Body of pancreas (tissue), 4 donors: ENCODE measurements around the gene CRNKL1. TPM values are rescaled to one million over a fixed set of nuclear protein-coding genes. Genes with fewer than 3 reads are reported as not detected.
A peak's percentile ranks its signal among the peaks of the same experiment; 100 is the strongest.

Source experiments
- ATAC-seq: fragments of 150-250 bp; one replicate; pipeline ENCODE4 v1.9.1; 2016
- DNase-seq, 4 donors: peaks; one replicate each; pipeline ENCODE4 v3.0.0-alpha.2; 2019
- H3K27ac ChIP-seq, 4 donors: fragments of 200-600 bp; sonication (generic); 1 replicate in 3 of 4; 2 replicates in 1 of 4; pipeline versions ENCODE4 v1.5.1 to v1.6.1; 2016 to 2019; ENCODE audit warnings: mild to moderate bottlenecking in 1 of 4, mixed read lengths in 1 of 4, moderate library complexity in 1 of 4
- H3K27me3 ChIP-seq, 2 donors: fragments of 200-600 bp; sonication (generic); one replicate each; pipeline ENCODE4 v1.6.0; 2016; ENCODE audit warnings: mild to moderate bottlenecking in 1 of 2
- H3K36me3 ChIP-seq, 2 donors: fragments of 200-600 bp; sonication (generic); replicated peaks in 1 of 2; 2 replicates each; pipeline ENCODE4 v1.5.1; 2016; ENCODE audit warnings: low read depth in 2 of 2; ENCODE audit not compliant: insufficient read depth in 1 of 2
- H3K4me1 ChIP-seq: fragments of 200-600 bp; sonication (generic); one replicate; pipeline ENCODE4 v1.6.0; 2016
- H3K4me3 ChIP-seq, 2 donors: fragments of 200-600 bp; sonication (generic); 1 replicate in 1 of 2; 2 replicates in 1 of 2; pipeline ENCODE4 v1.5.1; 2016 to 2019
- H3K9me3 ChIP-seq, 3 donors: fragments of 200-600 bp; sonication (generic); 1 replicate in 2 of 3; 2 replicates in 1 of 3; pipeline ENCODE4 v1.5.1; 2016
- CTCF ChIP-seq, 7 experiments: fragments of 450-650 bp in 4 of 7; fragments of 200-600 bp in 3 of 7; sonication (generic) in 3 of 7; IDR thresholded peaks; one replicate each; pipeline ENCODE4 v1.5.1; 2016 to 2019; ENCODE audit warnings: antibody characterized with exemption in 7 of 7
- POLR2A ChIP-seq, 3 donors: fragments of 450-650 bp; IDR thresholded peaks; one replicate each; pipeline ENCODE4 v1.6.1; 2016; ENCODE audit warnings: antibody characterized with exemption in 3 of 3, mild to moderate bottlenecking in 2 of 3
- WGBS, 2 donors: methylation state at CpG; one replicate each; pipeline ENCODE4 v1.1.5; 2017; 5-methylcytosine and 5-hydroxymethylcytosine counted together
- intact Hi-C: fragments of 100-400 bp; cut with DNase I; formaldehyde crosslinking; loops from one replicate; pipeline ENCODE4 v1.15.1; 2023
- total RNA-seq, 2 donors: library from RNA; depleted of rRNA; stranded (reverse); fragments of >200 nt; gene quantifications; one replicate each; pipeline ENCODE4 v1.1.0, GENCODE V29; 2016

CRNKL1 gene
- total RNA-seq, 2 donors from 2014 or later: 12.5 to 28.3 TPM

- H3K36me3 ChIP-seq: no peaks in the 10 kb centered on the region
- DNase-seq (no peak), ATAC-seq (no peak)
- TF ChIP-seq CTCF (IDR thresholded peaks at IDR 0.05): no peak
- intact Hi-C loops: loop anchor here (10.0 kb wide), 1 partner anchor 150 kb away; no protein-coding TSS in a partner anchor
- no peak overlapping the region for H3K27ac ChIP-seq
- no peaks in the 10 kb centered on the region for H3K9me3 ChIP-seq
- no peaks in the 10 kb centered on the region for H3K4me1 ChIP-seq
- WGBS, 2 donors: 63 to 81% methylated on average over 9 of the region's 9 CpGs
- H3K4me3 ChIP-seq: no peak overlapping the region
- H3K27me3 ChIP-seq: no peaks in the 10 kb centered on the region
These were observed 32.8 kb upstream of the CRNKL1 start for GRCh38 chr20:20085071-20085470.

- Histone ChIP-seq H3K9me3 (no peaks in the 10 kb centered on the region), H3K27me3 (no peaks in the 10 kb centered on the region), H3K36me3 (no peaks in the 10 kb centered on the region), H3K4me1 (no peaks in the 10 kb centered on the region), H3K4me3 (no peak overlapping the region), H3K27ac (no peak overlapping the region)
- no peak for DNase-seq
- WGBS, 2 donors: 57 to 92% methylated on average over 1 to 8 of the region's 8 CpGs
- intact Hi-C loops: loop anchor here (10.0 kb wide), 1 partner anchor 150 kb away; no protein-coding TSS in a partner anchor
- ATAC-seq: no peak
- TF ChIP-seq POLR2A (IDR thresholded peaks at IDR 0.05): no peak
- TF ChIP-seq CTCF (IDR thresholded peaks at IDR 0.05): no peak
These were observed 32.1 kb upstream of the CRNKL1 start for GRCh38 chr20:20084296-20084752.

DNA sequence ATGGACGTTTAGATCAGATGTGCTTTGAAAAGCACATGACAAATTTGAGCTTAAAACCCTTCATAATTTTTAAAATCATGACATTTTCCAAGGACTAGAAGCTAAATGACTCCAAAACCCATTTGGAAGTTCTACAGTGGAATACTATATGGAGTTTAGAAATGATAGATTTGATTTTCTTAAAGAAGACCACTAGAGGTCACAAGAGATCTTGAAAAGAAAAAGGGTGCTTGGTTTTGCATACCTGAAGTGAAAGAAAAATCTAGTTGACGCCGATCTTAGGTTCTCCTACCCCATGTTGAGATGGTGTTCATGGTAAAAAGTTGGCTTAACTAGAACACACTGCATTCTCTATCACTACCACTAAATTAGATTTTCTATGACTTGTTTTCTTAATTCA is 31.5 kb upstream of the CRNKL1 start:
- intact Hi-C loops: loop anchor here (10.0 kb wide), 1 partner anchor 151 kb away; no protein-coding TSS in a partner anchor
- H3K4me1 ChIP-seq: no peaks in the 10 kb centered on the region
- no peak overlapping the region for H3K27ac ChIP-seq
- no peak overlapping the region for H3K4me3 ChIP-seq
- H3K27me3 ChIP-seq: no peaks in the 10 kb centered on the region
- no peaks in the 10 kb centered on the region for H3K36me3 ChIP-seq
- H3K9me3 ChIP-seq: no peaks in the 10 kb centered on the region
- peak in 6 of 7 experiments; percentile 30 to 59 (median 51) for TF ChIP-seq CTCF (IDR thresholded peaks at IDR 0.05)
- no peak for TF ChIP-seq POLR2A (IDR thresholded peaks at IDR 0.05)
- DNase-seq (no peak), ATAC-seq (peak; percentile 47)
- 1 to 4% methylated on average over 3 of the region's 3 CpGs for WGBS, 2 donors

DNA sequence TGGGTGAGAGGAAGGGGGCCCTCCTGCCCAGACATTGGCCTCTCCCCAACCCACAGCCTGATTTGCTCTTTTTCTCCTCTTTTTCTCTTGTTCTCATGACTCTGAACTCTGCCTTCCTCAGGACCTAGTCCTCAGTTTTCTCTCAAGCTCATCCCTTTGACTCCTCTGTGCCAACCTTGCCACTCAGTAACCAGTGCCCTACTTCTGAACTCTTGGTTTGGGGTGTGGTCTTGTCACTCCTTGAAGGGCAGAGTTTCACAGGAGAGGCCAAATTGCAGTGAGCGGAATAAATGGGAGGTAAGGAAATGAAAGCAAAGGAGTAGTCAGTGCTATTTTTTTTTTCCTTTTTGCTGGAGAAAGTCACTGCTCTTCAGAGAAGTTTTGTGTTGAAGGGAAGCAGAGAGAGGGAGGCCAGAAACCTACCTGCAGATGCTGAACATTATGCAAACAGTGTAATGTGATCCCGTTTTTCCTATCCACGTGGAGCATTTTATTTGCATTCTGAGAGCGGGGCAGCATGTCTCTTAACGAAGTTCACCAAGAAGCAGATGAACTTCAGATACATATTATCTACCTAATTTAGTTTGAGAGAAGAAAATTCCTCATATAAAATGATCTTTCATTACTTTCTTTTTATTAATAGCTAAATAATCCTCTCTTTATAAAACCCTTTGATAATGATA is 27.0 kb upstream of the CRNKL1 start:
- H3K9me3 ChIP-seq: no peaks in the 10 kb centered on the region
- H3K27ac ChIP-seq: no peak overlapping the region
- 31 to 34% methylated on average over 5 of the region's 5 CpGs for WGBS, 2 donors
- no peaks in the 10 kb centered on the region for H3K27me3 ChIP-seq
- H3K36me3 ChIP-seq: no peaks in the 10 kb centered on the region
- TF ChIP-seq CTCF (IDR thresholded peaks at IDR 0.05) (no peak), POLR2A (IDR thresholded peaks at IDR 0.05) (no peak)
- ATAC-seq (no peak), DNase-seq (no peak)
- intact Hi-C loops: no loop called here
- no peaks in the 10 kb centered on the region for H3K4me1 ChIP-seq
- H3K4me3 ChIP-seq: no peak overlapping the region

GRCh38 chr20:20078041-20078440 is 25.8 kb upstream of the CRNKL1 start:
- no peak for TF ChIP-seq CTCF (IDR thresholded peaks at IDR 0.05)
- no peak for TF ChIP-seq POLR2A (IDR thresholded peaks at IDR 0.05)
- Histone ChIP-seq H3K4me3 (no peak overlapping the region), H3K27me3 (no peaks in the 10 kb centered on the region), H3K36me3 (no peaks in the 10 kb centered on the region), H3K4me1 (no peaks in the 10 kb centered on the region), H3K27ac (no peak overlapping the region), H3K9me3 (no peaks in the 10 kb centered on the region)
- ATAC-seq: no peak
- WGBS, 2 donors: 91 to 94% methylated on average over 4 of the region's 4 CpGs
- intact Hi-C loops: no loop called here
- no peak for DNase-seq
